HepG2 (cell line): ENCODE measurements around the gene TCF7L2.

Experiments
- MNT ChIP-seq: fragments of 450-650 bp; IDR thresholded peaks from 2 replicates; pipeline ENCODE4 v1.6.1; 2016
- ONECUT2 ChIP-seq: sonication (generic); formaldehyde crosslinking; IDR thresholded peaks from 2 replicates; pipeline ENCODE4 v1.4.0; 2020; ENCODE audit warnings: missing genetic modification reagents

GRCh38 chr10:113175176-113175575 lies 225.1 kb downstream of the TCF7L2 start:
- TF ChIP-seq ONECUT2 (CRISPR knock-in tag) (no peak), MNT (no peak)
